Erythroblast (primary cell): ENCODE data around the gene CDC37.

Experiments used
- GATA1 ChIP-seq: IDR thresholded peaks from 2 replicates; pipeline ENCODE4 v1.6.1; 2011; ENCODE audit warnings: low read depth, mild to moderate bottlenecking, control low read depth, low read length, moderate library complexity
- POLR2A ChIP-seq: IDR thresholded peaks from 2 replicates; pipeline ENCODE4 v1.6.1; 2011; ENCODE audit warnings: mild to moderate bottlenecking, low read length

GRCh38 chr19:10352764-10353671 is 50.3 kb downstream of the CDC37 start:
- no peak for TF ChIP-seq POLR2A
- TF ChIP-seq GATA1, result no peak
